Renal cortex interstitium (tissue), 11 donors: ENCODE results near the gene NIPAL1. TPM values are rescaled to one million over a fixed set of nuclear protein-coding genes. Genes with fewer than 3 reads are reported as not detected.

ENCODE experiments used
- DNase-seq, 11 donors: peaks; one replicate each; pipeline ENCODE4 v3.0.0-alpha.2; 2013; ENCODE audit warnings: low read depth in 9 of 11, low spot score in 4 of 11; ENCODE audit errors: extremely low read depth in 1 of 11
- polyA plus RNA-seq, 3 donors: library from polyadenylated mRNA; unstranded; fragments of 120-200 nt; gene quantifications; one replicate each; pipeline ENCODE4 v1.2.1, GENCODE V29; 2013; ENCODE audit not compliant: insufficient read length in 3 of 3

The NIPAL1 gene
- polyA plus RNA-seq, 3 donors, result 8.6 to 11.1 (median 8.8) TPM

DNA sequence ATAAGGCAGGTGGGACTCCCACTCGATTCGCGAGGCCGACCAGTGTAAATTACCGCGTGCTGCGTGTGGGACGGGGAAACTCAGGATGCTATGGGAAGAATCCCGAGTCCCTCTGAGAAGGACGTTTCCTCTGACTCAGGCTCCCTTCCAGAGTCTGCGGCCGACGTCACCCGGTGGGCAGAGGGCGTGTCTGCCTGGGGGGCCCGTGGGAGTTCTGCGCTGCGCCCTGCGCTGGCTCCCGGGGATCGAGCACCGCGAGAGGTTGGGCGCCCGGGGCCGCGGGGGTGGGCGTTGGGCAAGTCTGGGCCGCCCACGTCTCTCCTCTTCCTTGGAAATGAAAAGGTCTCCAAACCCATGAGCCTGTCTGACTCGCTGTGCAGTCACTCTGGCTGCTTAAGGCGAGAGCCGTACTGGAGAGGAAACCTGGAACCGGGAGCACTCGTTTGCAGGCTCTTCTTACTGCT, 568 bp downstream of the NIPAL1 start:
- peak in 7 of 11 donors; percentile 20 to 54 (median 33) for DNase-seq

GRCh38 chr4:48018112-48018511, 1.5 kb downstream of the NIPAL1 start:
- DNase-seq, result no peak

GRCh38 chr4:48021100-48021499, 4.5 kb downstream of the NIPAL1 start:
- no peak for DNase-seq

DNA sequence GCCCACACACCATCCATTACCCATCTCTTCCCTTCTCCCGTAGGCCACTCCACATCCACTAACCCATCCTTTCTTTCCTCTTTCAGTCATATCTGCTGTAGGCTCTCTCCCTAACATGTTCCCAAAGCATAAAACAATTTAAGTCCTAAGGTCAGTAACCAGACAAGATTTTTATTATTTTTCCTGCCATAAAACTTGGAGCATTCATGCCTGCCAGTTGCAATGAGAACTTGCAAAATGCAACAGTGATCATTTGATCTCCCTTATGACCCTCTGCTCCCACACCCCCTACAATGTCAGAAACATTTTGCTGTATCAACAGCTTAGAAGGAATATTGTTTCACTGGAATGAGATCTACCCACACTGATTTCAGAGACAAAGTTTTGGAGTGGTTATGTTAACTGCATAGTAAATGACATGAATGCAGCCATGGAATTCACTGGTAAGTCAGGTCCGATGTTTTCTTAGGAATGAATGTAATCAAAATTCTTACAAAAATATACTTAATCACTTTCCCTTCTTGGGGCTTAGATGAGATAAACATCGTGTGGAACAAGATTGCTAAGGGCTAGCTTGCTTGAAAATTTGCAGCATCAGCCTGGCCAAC, 5.7 kb downstream of the NIPAL1 start:
- DNase-seq, result no peak

- no peak for DNase-seq
Measured at GRCh38 chr4:48024522-48024921, 8.0 kb downstream of the NIPAL1 start.

DNA sequence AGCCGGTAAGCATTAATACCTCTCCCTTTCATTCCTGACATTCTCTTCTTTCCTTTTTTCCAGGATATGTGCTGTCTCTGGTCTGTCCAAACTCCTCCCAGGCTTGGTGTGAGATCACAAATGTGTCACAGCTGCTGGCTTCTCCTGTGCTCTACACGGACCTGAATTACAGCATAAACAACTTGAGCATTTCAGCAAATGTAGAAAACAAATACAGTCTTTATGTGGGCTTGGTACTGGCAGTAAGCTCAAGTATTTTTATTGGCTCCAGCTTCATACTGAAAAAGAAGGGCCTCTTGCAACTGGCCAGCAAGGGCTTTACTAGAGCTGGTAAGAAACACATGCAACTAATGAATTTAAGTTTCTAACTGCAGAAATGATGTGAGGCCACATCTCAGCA, 8.4 kb downstream of the NIPAL1 start:
- DNase-seq, result no peak

GRCh38 chr4:48027653-48028052, 11.1 kb downstream of the NIPAL1 start:
- DNase-seq, result no peak

DNA sequence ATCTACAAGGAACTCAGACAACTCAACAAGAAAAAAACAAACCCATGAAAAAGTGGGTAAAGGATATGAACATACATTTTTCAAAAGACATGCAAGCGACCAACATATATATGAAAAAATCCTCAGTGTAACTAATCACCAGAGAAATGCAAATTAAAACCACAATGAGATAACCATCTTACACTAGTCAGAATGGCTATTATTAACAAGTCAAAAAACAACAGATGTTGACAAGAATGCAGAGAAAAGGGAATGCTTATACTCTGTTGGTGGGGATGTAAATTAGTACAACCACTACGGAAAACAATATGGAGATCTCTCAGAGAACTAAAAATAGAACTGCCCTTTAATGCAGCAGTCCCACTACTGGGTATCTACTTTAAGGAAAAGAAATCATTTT, 12.1 kb downstream of the NIPAL1 start:
- DNase-seq, result no peak

GRCh38 chr4:48030470-48030869, 13.9 kb downstream of the NIPAL1 start:
- DNase-seq, result no peak

DNA sequence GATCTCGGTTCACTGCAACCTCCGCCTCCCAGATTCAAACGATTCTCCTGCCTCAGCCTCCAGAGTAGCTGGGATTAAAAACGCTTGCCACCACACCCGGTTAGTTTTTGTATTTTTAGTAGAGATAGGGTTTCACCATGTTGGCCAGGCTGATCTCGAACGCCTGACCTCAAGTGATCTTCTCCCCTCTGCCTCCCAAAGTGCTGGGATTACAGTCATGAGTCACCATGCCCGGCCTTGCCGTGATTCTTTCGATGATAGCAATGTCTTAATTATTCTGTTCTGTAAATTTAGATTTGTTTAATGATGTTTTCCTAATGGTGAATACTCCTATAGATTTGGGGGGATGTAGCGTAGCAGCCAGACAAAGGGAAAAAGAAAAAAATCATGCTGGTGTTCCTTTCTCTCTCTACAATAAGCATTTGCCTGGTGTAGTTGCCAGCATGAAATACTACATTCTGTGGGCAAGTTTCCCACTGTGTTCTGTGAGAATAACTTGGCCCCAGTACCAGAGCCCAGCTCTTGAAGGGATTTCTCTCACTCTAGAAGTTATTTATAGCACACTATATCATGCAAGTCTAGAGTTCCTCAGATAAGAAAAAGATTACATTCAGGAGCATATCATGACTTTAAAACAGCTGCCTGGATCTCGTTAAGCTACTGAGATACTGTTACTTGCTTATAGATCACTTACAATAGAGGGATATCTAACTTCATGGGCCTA, 15.4 kb downstream of the NIPAL1 start:
- DNase-seq, result no peak

- DNase-seq, result no peak
Measured at GRCh38 chr4:48032721-48033120, 16.1 kb downstream of the NIPAL1 start.

DNA sequence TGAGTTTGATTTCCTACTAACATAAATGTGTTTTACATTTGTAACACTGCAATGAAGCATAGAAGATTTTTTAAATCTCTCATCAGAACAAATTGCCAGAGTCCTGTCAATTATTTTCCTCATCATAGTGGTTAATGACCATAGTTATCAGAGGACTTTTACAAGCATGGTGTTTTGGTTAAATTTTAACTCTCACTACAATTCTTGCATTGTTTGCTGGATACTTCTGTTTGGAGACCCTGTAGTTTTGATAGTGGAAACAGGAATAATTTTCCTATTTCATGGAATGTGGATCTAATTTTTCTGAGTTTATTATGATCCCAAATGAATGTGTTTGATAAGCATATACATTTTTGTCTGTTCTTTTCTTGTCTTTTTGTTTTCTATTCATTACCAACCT, 16.8 kb downstream of the NIPAL1 start:
- no peak for DNase-seq

DNA sequence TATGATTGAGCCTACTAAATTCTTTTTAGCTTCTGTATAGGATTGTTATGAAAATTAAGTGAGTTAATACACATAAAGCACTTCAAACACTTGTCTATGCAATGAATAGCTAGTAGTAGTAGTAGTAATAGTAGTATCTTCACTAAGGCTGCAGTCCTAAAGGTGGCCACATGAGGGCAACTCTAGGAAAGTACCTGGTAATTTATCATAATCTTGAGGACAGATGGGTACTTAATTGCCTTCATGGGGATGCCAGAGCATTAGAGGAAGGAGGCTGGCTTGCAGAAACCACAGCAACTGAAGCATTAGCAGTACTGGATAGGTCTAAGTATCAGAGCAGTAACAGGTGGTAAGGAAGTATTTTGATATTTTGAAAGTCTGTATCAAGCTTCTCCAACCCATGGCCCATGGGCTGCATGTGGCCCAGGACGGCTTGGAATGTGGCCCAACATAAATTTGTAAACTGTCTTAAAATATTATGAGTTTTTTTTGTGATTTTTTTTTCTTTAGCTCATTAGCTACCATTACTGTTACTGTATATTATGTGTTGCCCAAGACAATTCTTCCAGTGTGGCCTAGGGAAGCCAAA, 17.3 kb downstream of the NIPAL1 start:
- no peak for DNase-seq

DNA sequence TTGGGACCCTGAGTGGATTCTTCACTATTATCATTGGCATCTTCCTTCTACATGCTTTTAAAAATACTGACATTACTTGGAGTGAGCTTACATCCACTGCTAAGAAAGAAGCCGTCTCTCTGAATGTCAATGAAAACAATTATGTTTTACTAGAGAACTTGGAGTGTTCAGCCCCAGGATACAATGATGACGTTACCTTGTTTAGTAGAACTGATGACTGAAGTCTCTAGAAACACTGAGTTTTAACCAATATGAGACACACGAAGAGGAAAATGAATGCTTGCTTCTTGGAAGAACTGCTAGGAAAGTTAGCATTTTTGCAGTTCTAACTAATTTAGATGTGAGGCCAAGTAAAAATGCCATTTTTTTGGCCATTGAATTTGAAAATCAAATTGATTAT, 19.4 kb downstream of the NIPAL1 start:
- DNase-seq, result no peak

- no peak for DNase-seq
Measured at GRCh38 chr4:48037117-48037462, 20.5 kb downstream of the NIPAL1 start.

DNA sequence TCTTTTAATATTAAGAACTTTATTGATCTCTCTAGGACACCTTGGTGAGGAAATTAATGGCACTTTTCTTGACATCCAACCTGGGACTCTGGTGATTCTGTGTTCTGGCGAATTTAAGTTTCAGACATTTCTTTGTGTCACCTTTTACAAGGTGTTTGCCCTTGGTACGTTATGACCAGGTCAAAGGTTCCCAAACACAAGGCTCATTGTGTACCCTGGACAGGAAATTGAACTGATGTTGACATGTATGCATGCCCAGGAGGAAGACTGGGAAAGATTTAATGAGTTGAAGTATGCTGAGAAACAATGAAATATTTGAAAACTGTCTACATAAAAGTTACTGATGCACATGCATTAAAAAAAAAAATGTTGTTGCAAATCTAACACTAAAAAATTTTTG, 22.1 kb downstream of the NIPAL1 start:
- no peak for DNase-seq

- DNase-seq, result no peak
Measured at GRCh38 chr4:48039561-48039960, 23.0 kb downstream of the NIPAL1 start.

DNA sequence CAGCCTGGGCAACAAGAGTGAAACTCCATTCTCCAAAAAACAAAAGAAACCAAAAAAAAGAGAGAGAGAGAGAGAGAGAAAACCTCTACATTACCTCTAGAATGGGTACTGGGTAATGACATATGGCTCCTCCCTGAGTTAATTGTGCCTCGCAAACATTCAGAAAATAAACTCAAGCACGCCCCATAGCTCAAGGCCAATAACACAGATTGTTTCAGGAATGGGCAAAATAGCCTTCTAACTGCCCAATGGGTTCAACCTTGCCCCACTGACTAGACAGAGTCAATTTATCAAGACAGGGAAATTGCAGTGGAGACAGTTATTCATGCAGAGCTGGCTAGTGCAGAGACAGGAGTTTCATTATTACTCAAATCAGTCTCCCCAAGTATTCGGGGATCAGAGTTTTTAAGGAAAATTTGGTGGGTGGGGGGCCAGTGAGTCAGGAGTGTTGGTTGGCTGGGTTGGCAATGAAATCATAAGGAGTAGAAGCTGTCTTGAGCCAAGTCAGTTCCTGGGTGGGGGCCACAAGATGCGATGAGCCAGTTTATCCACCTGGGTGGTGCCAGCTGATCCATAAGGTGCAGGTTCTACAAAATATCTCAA, 25.1 kb downstream of the NIPAL1 start:
- no peak for DNase-seq

GRCh38 chr4:48042979-48043461, 26.4 kb downstream of the NIPAL1 start:
- peak in 2 of 11 donors; percentile 9 to 20 for DNase-seq

DNA sequence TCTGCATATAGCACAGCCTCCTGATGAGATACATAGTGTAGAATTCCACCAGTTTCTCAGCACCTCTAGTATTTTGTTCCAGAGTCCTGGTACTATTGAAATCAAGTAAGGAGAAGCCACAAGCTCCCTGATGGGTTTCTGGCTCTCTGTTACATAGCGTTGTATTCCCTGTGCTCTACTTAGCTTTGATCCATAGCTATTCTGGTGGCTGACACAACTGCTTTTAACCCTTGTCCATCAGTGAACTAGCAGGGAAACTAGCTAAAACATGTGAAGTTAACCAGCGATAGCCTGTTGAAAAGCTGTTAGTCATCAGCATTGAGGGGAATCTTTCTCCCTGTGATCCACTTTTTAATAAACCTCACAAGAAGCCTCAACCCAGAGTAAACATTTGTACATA, 26.9 kb downstream of the NIPAL1 start:
- no peak for DNase-seq
